Measurements from ENCODE around the gene ADARB2.

DNA sequence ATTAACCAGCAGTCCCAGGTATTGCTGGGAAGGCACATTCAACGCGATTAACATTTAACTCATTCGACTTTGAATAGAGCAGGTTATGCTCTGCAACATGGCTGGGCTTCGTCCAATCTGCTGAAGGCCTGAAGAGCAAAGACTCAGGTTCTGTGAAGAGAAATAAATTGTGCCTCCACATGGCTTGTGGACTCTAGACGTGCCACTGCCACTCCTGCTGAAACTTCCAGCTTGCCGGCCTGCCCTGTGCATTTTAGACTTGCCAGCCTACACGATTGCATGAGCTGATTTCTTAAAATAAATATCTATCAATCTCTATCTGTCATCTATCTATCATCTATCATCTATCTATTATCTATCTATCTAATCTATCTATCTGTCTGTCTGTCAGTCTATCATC lies 543.2 kb downstream of the ADARB2 start:
- TF ChIP-seq, protein P1, sequence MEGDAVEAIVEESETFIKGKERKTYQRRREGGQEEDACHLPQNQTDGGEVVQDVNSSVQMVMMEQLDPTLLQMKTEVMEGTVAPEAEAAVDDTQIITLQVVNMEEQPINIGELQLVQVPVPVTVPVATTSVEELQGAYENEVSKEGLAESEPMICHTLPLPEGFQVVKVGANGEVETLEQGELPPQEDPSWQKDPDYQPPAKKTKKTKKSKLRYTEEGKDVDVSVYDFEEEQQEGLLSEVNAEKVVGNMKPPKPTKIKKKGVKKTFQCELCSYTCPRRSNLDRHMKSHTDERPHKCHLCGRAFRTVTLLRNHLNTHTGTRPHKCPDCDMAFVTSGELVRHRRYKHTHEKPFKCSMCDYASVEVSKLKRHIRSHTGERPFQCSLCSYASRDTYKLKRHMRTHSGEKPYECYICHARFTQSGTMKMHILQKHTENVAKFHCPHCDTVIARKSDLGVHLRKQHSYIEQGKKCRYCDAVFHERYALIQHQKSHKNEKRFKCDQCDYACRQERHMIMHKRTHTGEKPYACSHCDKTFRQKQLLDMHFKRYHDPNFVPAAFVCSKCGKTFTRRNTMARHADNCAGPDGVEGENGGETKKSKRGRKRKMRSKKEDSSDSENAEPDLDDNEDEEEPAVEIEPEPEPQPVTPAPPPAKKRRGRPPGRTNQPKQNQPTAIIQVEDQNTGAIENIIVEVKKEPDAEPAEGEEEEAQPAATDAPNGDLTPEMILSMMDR (IDR thresholded peaks at IDR 0.05) = no peak
- no peak for TF ChIP-seq POLR2A (IDR thresholded peaks at IDR 0.05)
